Effector memory CD8-positive, alpha-beta T cell (primary cell): Measurements from ENCODE around the gene PRR19.
"Not testable (repeated sequence)": the region's sequence is repeated elsewhere in the genome, so short reads cannot be mapped to it uniquely, and the experiment has no call there.

Source experiments
- ATAC-seq: fragments of 150-1000 bp; cut with Tn5 transposase; replicated peaks from 2 replicates; pipeline ENCODE4 v1.10.0; 2021; ENCODE audit warnings: mild to moderate bottlenecking, moderate library complexity
- DNase-seq, 3 experiments: peaks; one replicate each; pipeline ENCODE4 v3.0.0; 2021
- H3K27ac Mint-ChIP-seq, 2 donors: one replicate each; pipeline ENCODE4 v1.8.0; 2022; ENCODE audit warnings: mild to moderate bottlenecking in 2 of 2, mixed read lengths in 2 of 2, moderate library complexity in 2 of 2
- H3K27me3 Mint-ChIP-seq, 2 donors: one replicate each; pipeline ENCODE4 v1.8.0; 2022; ENCODE audit warnings: mixed read lengths in 2 of 2
- H3K36me3 Mint-ChIP-seq: one replicate; pipeline ENCODE4 v1.8.0; 2022; ENCODE audit warnings: mild to moderate bottlenecking, moderate library complexity, mixed read lengths; ENCODE audit not compliant: insufficient read depth
- H3K4me1 Mint-ChIP-seq, 2 donors: one replicate each; pipeline ENCODE4 v1.8.0; 2022; ENCODE audit warnings: low read depth in 2 of 2, mixed read lengths in 2 of 2
- H3K4me3 Mint-ChIP-seq, 2 donors: one replicate each; pipeline ENCODE4 v1.8.0; 2022; ENCODE audit warnings: mild to moderate bottlenecking in 2 of 2, mixed read lengths in 2 of 2, moderate library complexity in 2 of 2
- H3K9me3 Mint-ChIP-seq, 2 donors: one replicate each; pipeline ENCODE4 v1.8.0; 2022; ENCODE audit warnings: mixed read lengths in 2 of 2
- total RNA-seq, 9 experiments: gene quantifications; one replicate each; lab custom pipeline; 2026; lab: John Stamatoyannopoulos, UW

PRR19 gene, protein sequence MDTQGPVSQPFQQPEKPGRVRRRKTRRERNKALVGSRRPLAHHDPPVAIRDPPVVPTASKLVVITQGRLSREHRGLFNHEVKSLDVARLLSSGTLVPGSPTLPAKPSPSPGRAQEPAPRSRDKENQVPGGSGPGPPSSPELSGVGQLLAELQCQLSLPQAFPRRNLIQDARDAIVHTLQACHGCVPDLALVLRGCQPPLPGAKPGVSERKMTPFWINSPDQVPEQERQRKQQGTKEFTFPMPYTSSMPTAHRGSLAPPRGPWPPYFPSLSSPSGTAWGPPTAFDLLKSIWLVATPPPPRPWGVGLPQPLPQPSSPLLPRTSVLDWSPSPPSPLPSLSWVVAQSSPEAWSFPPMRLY
- total RNA-seq, result 0 to 0.79 (median 0.30) reads per million in 9 experiments

DNA sequence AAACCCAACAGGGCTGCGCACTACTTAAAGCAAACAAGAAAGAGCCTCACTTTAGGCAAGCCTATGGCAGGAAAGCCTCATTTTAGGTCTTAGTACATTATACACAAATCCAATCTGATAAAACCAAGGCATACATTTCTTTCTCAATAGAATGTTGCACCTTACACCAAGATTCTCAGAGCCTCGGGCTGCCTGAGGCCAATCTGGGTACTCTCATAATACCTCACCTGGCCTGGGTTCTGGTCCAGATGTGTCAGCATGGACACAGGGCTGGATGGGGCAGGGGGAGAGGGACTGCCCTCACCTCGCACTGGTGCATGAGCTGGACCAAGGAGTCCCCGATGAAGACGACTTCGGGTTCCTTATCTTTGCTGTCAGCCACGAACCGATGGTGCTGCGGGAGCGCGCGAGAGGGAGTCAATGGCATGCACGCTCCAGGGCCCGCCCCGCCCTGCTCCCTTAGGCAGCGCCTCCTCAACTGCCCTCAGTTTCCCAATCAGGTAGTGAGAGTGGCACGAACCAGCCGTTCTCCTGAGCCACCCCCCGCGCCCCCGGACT lies at the start of gene PRR19:
TSS of gene PRR19 (plus strand) at position 487 of the 558 bp plus-strand sequence. CDS start 7,453 bp downstream, outside the sequence.
- Mint-ChIP-seq H3K4me3 (peak within 1 kb of the TSS; percentile 90 to 92), H3K27me3 (no peaks in the 10 kb centered on the region), H3K9me3 (no peaks in the 10 kb centered on the region), H3K27ac (peak within 1 kb of the TSS; percentile 59 to 78), H3K4me1 (peaks cover 11 to 20% of the 10 kb centered on the region in 2 donors), H3K36me3 (peaks cover 7% of the 10 kb centered on the region)
- ATAC-seq (peak; percentile 6), DNase-seq (no peak)

GRCh38 chr19:42252365-42253244 lies 49.3 kb upstream of the PRR19 start:
- DNase-seq (no peak), ATAC-seq (no peak)
- Mint-ChIP-seq H3K4me1 (peaks cover 24 to 29% of the 10 kb centered on the region in 2 donors), H3K9me3 (no peaks in the 10 kb centered on the region), H3K4me3 (peak overlapping the region; percentile 86 to 96), H3K36me3 (peaks cover 44% of the 10 kb centered on the region), H3K27me3 (no peaks in the 10 kb centered on the region), H3K27ac (peak overlapping the region; percentile 93)

DNA sequence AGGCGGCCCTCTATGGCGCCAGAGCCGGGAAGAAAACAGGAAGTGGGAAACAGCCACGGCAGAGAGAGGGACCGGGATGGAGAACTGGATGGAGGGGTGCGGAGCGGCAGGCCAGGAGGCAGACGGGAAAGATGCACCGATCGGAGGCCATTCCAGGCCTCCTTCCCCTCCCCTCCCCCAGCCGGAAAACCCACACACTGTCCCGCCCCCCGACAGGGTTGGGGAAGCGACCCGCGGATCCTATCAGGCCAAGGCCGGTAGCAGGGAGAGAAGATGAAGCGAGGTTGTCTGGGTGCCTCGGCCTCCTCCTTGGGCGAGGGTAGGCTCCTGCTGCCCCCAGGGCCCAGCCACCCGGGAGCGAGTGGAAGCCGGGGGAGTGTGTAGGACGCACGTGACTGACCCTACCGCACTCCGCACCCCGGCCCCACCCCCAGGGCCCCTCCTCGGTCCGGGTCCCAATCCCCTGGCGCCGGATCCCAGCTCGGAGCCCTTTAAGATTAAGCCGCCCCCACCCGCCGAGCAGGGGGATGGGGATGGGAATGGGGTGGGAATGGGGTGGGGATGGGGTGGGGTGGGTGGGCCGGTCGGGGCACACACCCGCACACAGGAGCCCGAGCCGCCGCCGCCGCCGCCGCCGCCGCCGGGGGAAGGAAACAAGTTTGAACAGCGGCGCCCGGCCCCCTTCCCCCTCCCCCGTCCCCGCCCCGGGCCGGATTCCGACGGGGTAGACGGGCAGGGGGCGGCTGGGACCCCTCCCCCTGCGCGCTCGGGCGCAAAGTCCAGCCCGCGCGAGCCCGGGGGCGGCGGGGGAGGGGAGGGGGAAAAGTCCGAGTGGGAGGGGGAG lies 48.5 kb upstream of the PRR19 start:
- Mint-ChIP-seq H3K4me1 (peaks cover 24 to 29% of the 10 kb centered on the region in 2 donors), H3K27ac (peak overlapping the region; percentile 93), H3K36me3 (peaks cover 41% of the 10 kb centered on the region), H3K27me3 (no peaks in the 10 kb centered on the region), H3K9me3 (no peaks in the 10 kb centered on the region), H3K4me3 (peak overlapping the region; percentile 86 to 96)
- DNase-seq (peak; percentile 40 to 48 (median 48)), ATAC-seq (peak; percentile 25)

GRCh38 chr19:42254089-42254849 lies 47.7 kb upstream of the PRR19 start:
- Mint-ChIP-seq H3K4me3 (peak overlapping the region; percentile 86 to 96), H3K27me3 (no peaks in the 10 kb centered on the region), H3K36me3 (peaks cover 35% of the 10 kb centered on the region), H3K9me3 (no peaks in the 10 kb centered on the region), H3K4me1 (peaks cover 24 to 27% of the 10 kb centered on the region in 2 donors), H3K27ac (peak overlapping the region; percentile 56 to 67)
- DNase-seq, result peak; percentile 60 to 62 (median 62)
- peak; percentile 46 for ATAC-seq

DNA sequence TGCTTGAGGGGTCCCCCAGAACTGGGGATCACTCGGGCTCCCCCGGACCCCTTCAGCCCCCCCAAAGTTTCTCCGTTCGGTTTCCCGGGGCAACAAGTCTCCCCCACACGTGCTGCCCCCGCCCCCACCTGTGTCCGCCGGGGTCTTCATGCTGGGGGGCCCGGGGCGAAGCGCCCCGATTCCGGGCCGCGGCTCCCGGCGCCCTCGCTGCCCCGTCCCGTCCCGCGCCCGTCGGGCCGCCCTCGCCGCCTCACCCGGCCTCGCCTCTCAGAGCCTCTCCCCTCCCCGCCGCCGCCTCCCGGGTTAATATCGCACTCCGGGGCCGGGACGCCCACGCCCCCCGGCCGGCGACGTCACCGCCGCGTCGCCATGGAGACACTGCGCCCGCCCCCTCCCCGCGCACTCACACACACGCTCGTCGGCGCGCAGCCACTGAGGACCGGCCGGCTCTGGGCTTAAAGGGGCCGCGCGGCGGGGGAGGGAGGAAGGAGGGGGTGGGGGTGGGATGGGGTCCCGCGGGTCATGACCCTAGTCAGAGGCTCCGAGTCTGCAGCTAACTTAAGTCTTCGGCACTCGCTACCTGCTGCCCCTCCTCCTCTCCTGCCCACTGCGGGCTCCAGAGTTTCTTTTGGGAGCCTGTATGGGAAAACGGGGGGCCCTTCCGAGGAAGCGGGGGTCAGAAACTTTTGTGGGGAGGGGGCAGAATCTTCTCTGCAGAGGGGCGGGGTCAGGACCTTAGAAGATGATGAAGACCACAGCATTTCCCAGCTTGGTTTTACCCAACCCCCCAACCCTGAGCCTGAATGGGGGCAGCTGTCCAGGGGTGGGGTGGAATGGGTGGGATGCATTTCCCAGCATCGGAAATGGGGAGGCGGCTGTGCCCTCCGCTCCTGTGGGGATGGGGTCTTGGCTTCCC lies 46.8 kb upstream of the PRR19 start, which contains the start of gene ERF:
TSS of gene ERF (minus strand) at position 279 of the 916 bp plus-strand sequence. CDS start at position 150, 129 bp downstream.
- DNase-seq, result peak; percentile 93
- no peaks in the 10 kb centered on the region for H3K27me3 Mint-ChIP-seq
- no peaks in the 10 kb centered on the region for H3K9me3 Mint-ChIP-seq
- H3K4me3 Mint-ChIP-seq, result peak within 1 kb of the TSS; percentile 86 to 96
- ATAC-seq, result peak; percentile 82
- H3K4me1 Mint-ChIP-seq, result peaks cover 24 to 25% of the 10 kb centered on the region in 2 donors
- H3K27ac Mint-ChIP-seq, result peak within 1 kb of the TSS; percentile 56 to 67
- H3K36me3 Mint-ChIP-seq, result peaks cover 27% of the 10 kb centered on the region

DNA sequence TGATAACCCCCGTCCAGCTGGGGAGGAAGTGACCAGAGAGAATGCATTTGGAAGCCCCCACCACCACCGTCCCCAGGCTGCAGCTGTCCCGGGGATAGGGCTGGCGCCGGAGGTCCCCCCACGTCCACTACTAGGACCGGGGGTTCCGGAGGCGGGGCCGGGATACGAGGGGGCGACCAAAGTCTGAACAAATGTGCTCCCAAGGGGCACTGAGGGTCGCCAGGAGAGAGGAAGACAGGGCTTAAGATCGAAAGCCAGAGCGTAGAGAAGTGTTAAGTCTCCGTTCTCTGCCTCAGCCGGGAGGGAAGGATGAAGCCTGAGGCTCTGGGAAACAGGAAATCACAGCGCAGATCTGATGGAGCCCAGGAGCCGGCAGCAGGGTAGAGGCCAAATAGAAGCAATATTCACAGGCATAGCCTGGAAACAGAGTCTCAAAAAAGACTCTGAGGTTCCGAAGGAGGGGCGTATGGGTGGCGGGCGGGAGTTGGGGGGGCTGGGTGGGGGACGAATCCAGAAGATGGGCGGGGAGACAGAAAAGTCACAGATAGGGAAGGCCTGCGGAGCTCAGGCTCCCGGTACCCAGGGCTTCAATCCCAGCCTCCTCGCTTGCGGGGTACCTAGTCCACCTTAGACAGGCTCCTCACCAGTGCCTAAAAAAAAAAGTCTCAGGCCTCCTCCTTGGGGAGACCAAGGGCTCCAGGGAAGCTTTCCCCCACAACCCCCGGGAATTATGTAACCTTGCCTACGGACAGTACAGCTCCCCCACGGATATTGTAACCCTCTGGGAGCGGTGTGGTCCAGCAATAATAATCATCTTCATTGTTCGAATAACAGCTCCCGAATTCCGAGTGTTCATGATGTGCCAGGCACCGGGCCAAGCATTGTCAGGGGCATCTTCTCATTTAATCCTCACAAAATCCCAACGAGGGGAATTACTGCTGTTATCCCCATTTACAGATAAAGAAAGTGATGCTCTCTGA lies 45.9 kb upstream of the PRR19 start:
- Mint-ChIP-seq H3K27me3 (no peaks in the 10 kb centered on the region), H3K4me1 (peaks cover 22 to 24% of the 10 kb centered on the region in 2 donors), H3K27ac (peak overlapping the region; percentile 56 to 67), H3K36me3 (peaks cover 18% of the 10 kb centered on the region), H3K4me3 (peak overlapping the region; percentile 86 to 96), H3K9me3 (no peaks in the 10 kb centered on the region)
- DNase-seq, result no peak
- ATAC-seq, result no peak

DNA sequence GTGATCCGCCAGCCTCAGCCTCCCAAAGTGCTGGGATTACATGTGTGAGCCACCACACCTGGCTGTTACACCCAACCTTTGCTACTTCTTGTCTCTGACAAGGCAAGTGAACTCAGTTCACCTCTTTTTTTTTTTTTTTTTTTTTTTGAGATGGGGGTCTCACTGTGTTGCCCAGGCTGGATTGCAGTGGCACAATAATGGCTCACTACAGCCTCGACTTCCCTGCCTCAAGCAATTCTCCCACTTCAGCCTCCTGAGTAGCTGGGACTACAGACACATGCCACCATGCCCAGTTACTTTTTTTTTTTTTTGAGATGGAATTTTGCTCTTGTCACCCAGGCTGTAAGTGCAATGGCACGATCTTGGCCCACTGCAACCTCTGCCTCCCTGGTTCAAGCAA lies 44.1 kb upstream of the PRR19 start:
- H3K36me3 Mint-ChIP-seq, result peaks cover 14% of the 10 kb centered on the region

GRCh38 chr19:42261763-42262162 lies 40.2 kb upstream of the PRR19 start:
- H3K9me3 Mint-ChIP-seq, result no peaks in the 10 kb centered on the region
- H3K4me3 Mint-ChIP-seq, result no peak overlapping the region
- H3K27ac Mint-ChIP-seq, result no peak overlapping the region
- H3K27me3 Mint-ChIP-seq, result no peaks in the 10 kb centered on the region
- no peaks in the 10 kb centered on the region for H3K36me3 Mint-ChIP-seq
- no peaks in the 10 kb centered on the region for H3K4me1 Mint-ChIP-seq
- no peak for ATAC-seq
- DNase-seq, result no peak

More for the DNA sequence above, 44.1 kb upstream of the PRR19 start:
- H3K27me3 Mint-ChIP-seq, H3K4me3 Mint-ChIP-seq, H3K9me3 Mint-ChIP-seq, H3K27ac Mint-ChIP-seq, DNase-seq, ATAC-seq: not testable (repeated sequence)
- H3K4me1 Mint-ChIP-seq, result peaks cover 9 to 10% of the 10 kb centered on the region in 2 donors

GRCh38 chr19:42266105-42266504 lies 35.8 kb upstream of the PRR19 start:
- not testable (repeated sequence) for H3K9me3 Mint-ChIP-seq, ATAC-seq, H3K27me3 Mint-ChIP-seq, H3K27ac Mint-ChIP-seq, H3K4me3 Mint-ChIP-seq, DNase-seq
- H3K4me1 Mint-ChIP-seq, result peaks cover 9 to 23% of the 10 kb centered on the region in 2 donors
- H3K36me3 Mint-ChIP-seq, result peaks cover 10% of the 10 kb centered on the region

DNA sequence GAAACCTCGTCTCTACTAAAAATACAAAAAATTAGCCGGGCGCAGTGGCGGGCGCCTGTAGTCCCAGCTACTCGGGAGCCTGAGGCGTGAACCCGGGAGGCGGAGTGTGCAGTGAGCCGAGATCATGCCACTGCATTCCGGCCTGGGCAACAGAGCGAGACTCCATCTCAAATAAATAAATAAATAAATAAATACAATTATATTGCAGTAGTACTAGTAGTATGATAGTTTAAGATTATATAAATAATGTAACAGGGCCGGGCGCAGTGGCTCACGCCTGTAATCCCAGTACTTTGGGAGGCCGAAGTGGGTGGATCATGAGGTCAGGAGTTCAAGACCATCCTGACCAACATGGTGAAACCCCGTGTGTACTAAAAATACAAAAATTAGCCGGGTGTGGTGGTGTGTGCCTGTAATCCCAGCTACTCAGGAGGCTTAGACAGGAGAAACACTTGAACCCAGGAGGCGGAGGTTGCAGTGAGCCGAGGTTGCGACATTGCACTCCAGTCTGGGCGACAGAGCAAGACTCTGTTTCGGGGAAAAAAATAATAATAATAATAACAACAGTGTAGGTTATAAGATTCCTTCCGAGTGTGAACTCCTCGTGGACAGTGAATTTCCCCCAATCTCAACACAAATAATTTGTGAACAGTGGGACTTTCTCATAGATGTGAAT lies 34.9 kb upstream of the PRR19 start:
- not testable (repeated sequence) for DNase-seq, H3K27ac Mint-ChIP-seq, H3K27me3 Mint-ChIP-seq, ATAC-seq, H3K4me3 Mint-ChIP-seq, H3K9me3 Mint-ChIP-seq
- Mint-ChIP-seq H3K36me3 (peaks cover 15% of the 10 kb centered on the region), H3K4me1 (peaks cover 14 to 29% of the 10 kb centered on the region in 2 donors)
